Astrocyte (in vitro differentiated cells and primary cell): ENCODE data around the gene CERKL.

Experiments
- EZH2 ChIP-seq: IDR thresholded peaks from 2 replicates; pipeline ENCODE4 v1.6.1; 2012; ENCODE audit warnings: mild to moderate bottlenecking, low read length, inconsistent platforms; ENCODE audit not compliant: insufficient read depth
- TF ChIP-seq, protein P1 (sequence below): IDR thresholded peaks from 2 replicates; pipeline ENCODE4 v1.5.1; 2011; ENCODE audit warnings: low read depth, mild to moderate bottlenecking, inconsistent platforms, low read length, moderate library complexity; ENCODE audit not compliant: insufficient read depth

DNA sequence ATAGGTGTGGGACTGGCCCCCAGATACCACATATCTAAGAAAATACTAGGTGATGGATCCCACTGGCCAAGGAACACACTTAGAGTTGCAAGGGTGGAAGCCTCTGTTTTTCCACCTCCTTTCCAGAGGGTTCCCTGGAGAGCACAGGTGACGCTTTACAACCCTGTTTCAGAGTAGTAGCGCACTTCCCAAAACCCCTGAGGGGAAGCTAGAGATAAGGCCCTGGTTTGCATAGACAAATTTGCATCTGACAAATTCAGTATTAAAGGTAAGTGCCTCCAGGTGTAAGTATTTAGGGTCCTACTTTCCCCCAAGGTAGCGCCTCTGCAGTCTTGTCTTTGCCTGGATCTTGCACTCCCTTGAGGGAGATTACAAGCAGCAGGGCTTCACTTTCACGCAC, 474 bp upstream of the CERKL start:
- TF ChIP-seq, protein P1, sequence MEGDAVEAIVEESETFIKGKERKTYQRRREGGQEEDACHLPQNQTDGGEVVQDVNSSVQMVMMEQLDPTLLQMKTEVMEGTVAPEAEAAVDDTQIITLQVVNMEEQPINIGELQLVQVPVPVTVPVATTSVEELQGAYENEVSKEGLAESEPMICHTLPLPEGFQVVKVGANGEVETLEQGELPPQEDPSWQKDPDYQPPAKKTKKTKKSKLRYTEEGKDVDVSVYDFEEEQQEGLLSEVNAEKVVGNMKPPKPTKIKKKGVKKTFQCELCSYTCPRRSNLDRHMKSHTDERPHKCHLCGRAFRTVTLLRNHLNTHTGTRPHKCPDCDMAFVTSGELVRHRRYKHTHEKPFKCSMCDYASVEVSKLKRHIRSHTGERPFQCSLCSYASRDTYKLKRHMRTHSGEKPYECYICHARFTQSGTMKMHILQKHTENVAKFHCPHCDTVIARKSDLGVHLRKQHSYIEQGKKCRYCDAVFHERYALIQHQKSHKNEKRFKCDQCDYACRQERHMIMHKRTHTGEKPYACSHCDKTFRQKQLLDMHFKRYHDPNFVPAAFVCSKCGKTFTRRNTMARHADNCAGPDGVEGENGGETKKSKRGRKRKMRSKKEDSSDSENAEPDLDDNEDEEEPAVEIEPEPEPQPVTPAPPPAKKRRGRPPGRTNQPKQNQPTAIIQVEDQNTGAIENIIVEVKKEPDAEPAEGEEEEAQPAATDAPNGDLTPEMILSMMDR: no peak
- no peak for TF ChIP-seq EZH2
